Thyroid gland (tissue), 4 donors: Measurements from ENCODE around the gene PLCE1. TPM values are rescaled to one million over a fixed set of nuclear protein-coding genes. Genes with fewer than 3 reads are reported as not detected.

ENCODE experiments used
- DNase-seq, 2 donors: peaks; one replicate each; pipeline ENCODE4 v3.0.0-alpha.2; 2019
- H3K27ac ChIP-seq, 3 donors: fragments of 200-600 bp; sonication (generic); 1 replicate in 2 of 3; 2 replicates in 1 of 3; pipeline ENCODE4 v1.5.1; 2016 to 2019; ENCODE audit warnings: mild to moderate bottlenecking in 1 of 3, moderate library complexity in 1 of 3
- H3K27me3 ChIP-seq: fragments of 200-600 bp; sonication (generic); one replicate; pipeline ENCODE4 v1.5.1; 2019
- H3K36me3 ChIP-seq, 2 donors: fragments of 200-600 bp; sonication (generic); one replicate each; pipeline ENCODE4 v1.5.1; 2016 to 2019
- H3K4me1 ChIP-seq, 2 donors: fragments of 200-600 bp; sonication (generic); one replicate each; pipeline ENCODE4 v1.5.1; 2017 to 2019
- H3K4me3 ChIP-seq, 3 donors: fragments of 200-600 bp; sonication (generic); replicated peaks in 1 of 3; 1 replicate in 2 of 3; 2 replicates in 1 of 3; pipeline ENCODE4 v1.5.1; 2016; ENCODE audit warnings: mild to moderate bottlenecking in 1 of 3
- H3K9me3 ChIP-seq: fragments of 200-600 bp; sonication (generic); one replicate; pipeline ENCODE4 v1.5.1; 2017
- POLR2A ChIP-seq, 2 donors: fragments of 450-650 bp; IDR thresholded peaks; one replicate each; pipeline ENCODE4 v1.6.1; 2017; ENCODE audit warnings: antibody characterized with exemption in 2 of 2, mild to moderate bottlenecking in 2 of 2, moderate library complexity in 1 of 2
- WGBS, 2 donors: methylation state at CpG; one replicate each; pipeline ENCODE4 v1.1.5; 2017; 5-methylcytosine and 5-hydroxymethylcytosine counted together
- intact Hi-C: fragments of 100-400 bp; cut with DNase I; formaldehyde crosslinking; loops from one replicate; pipeline ENCODE4 v1.15.1; 2023
- total RNA-seq, 4 donors: library from RNA; depleted of rRNA; stranded (reverse); fragments of >200 nt; gene quantifications; one replicate each; pipeline ENCODE4 v1.2.3, GENCODE V29; 2016
- TF ChIP-seq, protein P1 (sequence below), 6 experiments: fragments of 200-600 bp in 3 of 6; fragments of 450-650 bp in 3 of 6; sonication (generic) in 3 of 6; IDR thresholded peaks; one replicate each; pipeline ENCODE4 v1.5.1; 2016 to 2019; ENCODE audit warnings: antibody characterized with exemption in 6 of 6, mild to moderate bottlenecking in 2 of 6, inconsistent platforms in 1 of 6, moderate library complexity in 1 of 6

The PLCE1 gene
- total RNA-seq, 4 donors from 2014 or later = 15.5 to 29.8 (median 17.6) TPM

- Histone ChIP-seq H3K4me3 (no peak overlapping the region), H3K9me3 (no peaks in the 10 kb centered on the region), H3K36me3 (no peaks in the 10 kb centered on the region), H3K27me3 (no peaks in the 10 kb centered on the region), H3K4me1 (peaks cover 25 to 38% of the 10 kb centered on the region in 2 donors), H3K27ac (no peak overlapping the region)
- TF ChIP-seq, protein P1, sequence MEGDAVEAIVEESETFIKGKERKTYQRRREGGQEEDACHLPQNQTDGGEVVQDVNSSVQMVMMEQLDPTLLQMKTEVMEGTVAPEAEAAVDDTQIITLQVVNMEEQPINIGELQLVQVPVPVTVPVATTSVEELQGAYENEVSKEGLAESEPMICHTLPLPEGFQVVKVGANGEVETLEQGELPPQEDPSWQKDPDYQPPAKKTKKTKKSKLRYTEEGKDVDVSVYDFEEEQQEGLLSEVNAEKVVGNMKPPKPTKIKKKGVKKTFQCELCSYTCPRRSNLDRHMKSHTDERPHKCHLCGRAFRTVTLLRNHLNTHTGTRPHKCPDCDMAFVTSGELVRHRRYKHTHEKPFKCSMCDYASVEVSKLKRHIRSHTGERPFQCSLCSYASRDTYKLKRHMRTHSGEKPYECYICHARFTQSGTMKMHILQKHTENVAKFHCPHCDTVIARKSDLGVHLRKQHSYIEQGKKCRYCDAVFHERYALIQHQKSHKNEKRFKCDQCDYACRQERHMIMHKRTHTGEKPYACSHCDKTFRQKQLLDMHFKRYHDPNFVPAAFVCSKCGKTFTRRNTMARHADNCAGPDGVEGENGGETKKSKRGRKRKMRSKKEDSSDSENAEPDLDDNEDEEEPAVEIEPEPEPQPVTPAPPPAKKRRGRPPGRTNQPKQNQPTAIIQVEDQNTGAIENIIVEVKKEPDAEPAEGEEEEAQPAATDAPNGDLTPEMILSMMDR (IDR thresholded peaks at IDR 0.05) = no peak
- TF ChIP-seq POLR2A (IDR thresholded peaks at IDR 0.05) = no peak
- intact Hi-C loops = no loop called here
- no peak for DNase-seq
These were observed 17.2 kb downstream of the PLCE1 start for GRCh38 chr10:94010886-94011285.

DNA sequence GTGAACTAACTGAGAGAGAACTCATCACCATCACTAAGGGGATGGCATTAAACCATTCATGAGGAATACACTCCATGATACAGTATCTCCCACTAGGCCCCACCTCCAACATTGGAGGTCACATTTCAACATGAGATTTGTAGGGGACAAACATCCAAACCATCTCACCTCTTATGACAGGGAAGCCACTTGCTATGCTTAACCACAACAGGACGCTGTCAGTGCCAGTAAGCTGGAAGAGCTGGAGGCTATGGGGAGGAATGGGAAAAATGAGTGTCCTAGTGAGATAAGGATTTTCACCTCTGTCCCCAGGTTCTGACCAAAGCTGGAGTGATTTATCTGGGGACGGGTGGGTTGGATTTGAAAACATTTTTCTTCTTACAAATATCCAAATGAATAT is 17.6 kb downstream of the PLCE1 start:
- no peaks in the 10 kb centered on the region for H3K36me3 ChIP-seq
- intact Hi-C loops = no loop called here
- H3K27ac ChIP-seq = no peak overlapping the region
- H3K9me3 ChIP-seq = no peaks in the 10 kb centered on the region
- H3K4me3 ChIP-seq = no peak overlapping the region
- 86 to 88% methylated on average over 2 of the region's 2 CpGs for WGBS, 2 donors
- DNase-seq = no peak
- no peaks in the 10 kb centered on the region for H3K27me3 ChIP-seq
- H3K4me1 ChIP-seq = peaks cover 25 to 38% of the 10 kb centered on the region in 2 donors
- TF ChIP-seq POLR2A (IDR thresholded peaks at IDR 0.05) = no peak
- TF ChIP-seq, protein P1 (IDR thresholded peaks at IDR 0.05) = no peak

GRCh38 chr10:94012834-94013233 is 19.1 kb downstream of the PLCE1 start:
- WGBS, 2 donors = 51 to 73% methylated on average over 1 of the region's 1 CpG
- H3K4me1 ChIP-seq = peaks cover 18 to 32% of the 10 kb centered on the region in 2 donors
- TF ChIP-seq, protein P1 (IDR thresholded peaks at IDR 0.05) = no peak
- TF ChIP-seq POLR2A (IDR thresholded peaks at IDR 0.05) = no peak
- H3K36me3 ChIP-seq = no peaks in the 10 kb centered on the region
- no peaks in the 10 kb centered on the region for H3K27me3 ChIP-seq
- H3K27ac ChIP-seq = peak overlapping the region; percentile 42 to 72 (median 64)
- no peaks in the 10 kb centered on the region for H3K9me3 ChIP-seq
- intact Hi-C loops = no loop called here
- H3K4me3 ChIP-seq = no peak overlapping the region
- DNase-seq = no peak

DNA sequence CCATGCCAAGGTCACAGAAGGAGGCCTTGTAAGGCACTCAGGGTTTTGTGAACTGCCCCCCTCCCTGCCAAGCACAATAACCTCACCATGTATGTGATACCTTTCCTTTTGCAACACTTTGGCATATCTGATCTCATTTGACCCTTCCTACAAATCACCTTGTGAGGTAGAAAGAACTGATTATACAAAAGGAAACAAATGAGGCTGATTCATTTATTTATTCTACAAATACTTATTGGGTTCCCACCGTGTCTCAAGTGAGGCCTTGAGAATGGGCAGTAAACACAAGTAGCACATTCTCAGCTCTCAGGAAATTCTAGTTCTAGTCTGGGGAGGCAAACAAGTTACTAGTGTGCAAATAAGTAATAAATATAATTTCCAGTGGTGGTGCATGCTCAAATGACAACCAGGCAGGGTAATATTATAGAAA is 19.6 kb downstream of the PLCE1 start:
- H3K9me3 ChIP-seq = no peaks in the 10 kb centered on the region
- peak overlapping the region; percentile 42 to 72 (median 64) for H3K27ac ChIP-seq
- H3K36me3 ChIP-seq = no peaks in the 10 kb centered on the region
- H3K4me3 ChIP-seq = no peak overlapping the region
- peak; percentile 51 to 54 for DNase-seq
- peaks cover 18 to 29% of the 10 kb centered on the region in 2 donors for H3K4me1 ChIP-seq
- TF ChIP-seq, protein P1 (IDR thresholded peaks at IDR 0.05) = no peak
- no peak for TF ChIP-seq POLR2A (IDR thresholded peaks at IDR 0.05)
- intact Hi-C loops = no loop called here
- no peaks in the 10 kb centered on the region for H3K27me3 ChIP-seq
- 20 to 43% methylated on average over 1 of the region's 1 CpG for WGBS, 2 donors

DNA sequence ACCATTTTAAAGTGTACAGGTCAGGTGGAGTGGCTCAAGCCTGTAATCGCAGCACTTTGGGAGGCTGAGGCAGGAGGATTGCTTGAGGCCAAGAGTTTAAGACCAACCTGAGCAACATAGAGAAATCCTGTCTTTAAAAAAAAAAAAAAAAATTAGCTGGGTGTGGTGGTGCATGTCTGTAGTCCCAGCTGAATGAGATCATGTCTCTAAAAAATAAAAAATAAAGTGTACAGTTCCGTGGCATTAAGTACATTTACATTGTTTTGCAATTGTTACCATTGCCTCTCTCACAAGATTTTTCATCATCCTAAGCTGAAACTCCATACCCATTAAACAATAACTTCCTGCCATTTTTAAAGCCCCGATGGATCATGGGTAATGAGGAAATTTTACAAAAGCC is 20.6 kb downstream of the PLCE1 start:
- H3K9me3 ChIP-seq = no peaks in the 10 kb centered on the region
- H3K4me1 ChIP-seq = peaks cover 18 to 29% of the 10 kb centered on the region in 2 donors
- 89 to 94% methylated on average over 3 of the region's 3 CpGs for WGBS, 2 donors
- peak overlapping the region in 1 of 3 donors; percentile 61 for H3K27ac ChIP-seq
- H3K4me3 ChIP-seq = no peak overlapping the region
- no peaks in the 10 kb centered on the region for H3K36me3 ChIP-seq
- intact Hi-C loops = no loop called here
- no peak for TF ChIP-seq POLR2A (IDR thresholded peaks at IDR 0.05)
- TF ChIP-seq, protein P1 (IDR thresholded peaks at IDR 0.05) = no peak
- DNase-seq = no peak
- no peaks in the 10 kb centered on the region for H3K27me3 ChIP-seq
